ENCODE measurements around the gene RMND5A.

The RMND5A gene

GRCh38 chr2:86764661-86765309, 44.7 kb downstream of the RMND5A start:
- no peak overlapping the region for H3K4me3 ChIP-seq (replicated peaks; ENCODE audit: low read depth, low read length)
- peak; percentile 60 for TF ChIP-seq CTCF (IDR thresholded peaks at IDR 0.05; ENCODE audit: low read depth, low read length, missing control alignments)
- peak; percentile 12 for DNase-seq (ENCODE audit: extremely low read depth, low read depth)

- no peak for TF ChIP-seq CTCF (IDR thresholded peaks at IDR 0.05; ENCODE audit: low read depth, low read length, missing control alignments)
- DNase-seq (ENCODE audit: extremely low read depth, low read depth), result no peak
- no peak overlapping the region for H3K4me3 ChIP-seq (replicated peaks; ENCODE audit: low read depth, low read length)
Measured at GRCh38 chr2:86765310-86765695, 45.2 kb downstream of the RMND5A start.

- no peak for TF ChIP-seq CTCF (IDR thresholded peaks at IDR 0.05; ENCODE audit: low read depth, low read length, missing control alignments)
- no peak for DNase-seq (ENCODE audit: extremely low read depth, low read depth)
- H3K4me3 ChIP-seq (replicated peaks; ENCODE audit: low read depth, low read length), result no peak overlapping the region
Measured at GRCh38 chr2:86768189-86768949, 48.3 kb downstream of the RMND5A start.

GRCh38 chr2:86769838-86770237, 49.7 kb downstream of the RMND5A start:
- no peak for TF ChIP-seq CTCF (IDR thresholded peaks at IDR 0.05; ENCODE audit: low read depth, low read length, missing control alignments)
- DNase-seq (ENCODE audit: extremely low read depth, low read depth), result no peak
- H3K4me3 ChIP-seq (replicated peaks; ENCODE audit: low read depth, low read length), result no peak overlapping the region

GRCh38 chr2:86770816-86771301, 50.8 kb downstream of the RMND5A start:
- H3K4me3 ChIP-seq (replicated peaks; ENCODE audit: low read depth, low read length), result no peak overlapping the region
- no peak for TF ChIP-seq CTCF (IDR thresholded peaks at IDR 0.05; ENCODE audit: low read depth, low read length, missing control alignments)
- no peak for DNase-seq (ENCODE audit: extremely low read depth, low read depth)

GRCh38 chr2:86772611-86773010, 52.5 kb downstream of the RMND5A start:
- DNase-seq (ENCODE audit: extremely low read depth, low read depth), result no peak
- no peak overlapping the region for H3K4me3 ChIP-seq (replicated peaks; ENCODE audit: low read depth, low read length)
- no peak for TF ChIP-seq CTCF (IDR thresholded peaks at IDR 0.05; ENCODE audit: low read depth, low read length, missing control alignments)

Measured in HFF-Myc (cell line).